Measurements from ENCODE around the gene JKAMP.

DNA sequence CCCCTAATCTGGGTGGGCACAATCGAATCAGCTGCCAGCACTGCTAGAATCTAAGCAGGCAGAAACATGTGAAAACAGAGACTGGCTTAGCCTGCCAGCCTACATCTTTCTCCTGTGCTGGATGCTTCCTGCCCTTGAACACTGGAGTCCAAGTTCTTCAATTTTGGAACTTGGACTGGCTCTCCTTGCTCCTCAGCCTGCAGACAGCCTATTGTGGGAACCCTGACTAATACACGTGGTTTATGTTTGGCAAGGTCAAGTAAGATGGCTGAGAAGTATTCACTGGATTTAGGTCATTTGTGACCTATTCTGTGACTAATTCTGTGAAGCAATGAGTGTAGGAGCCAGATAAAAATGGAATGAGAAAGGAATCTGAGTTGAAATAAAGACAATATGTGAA, 30.2 kb upstream of the JKAMP start:
- no peak for TF ChIP-seq POLR2A (IDR thresholded peaks at IDR 0.05)
- TF ChIP-seq, protein P1, sequence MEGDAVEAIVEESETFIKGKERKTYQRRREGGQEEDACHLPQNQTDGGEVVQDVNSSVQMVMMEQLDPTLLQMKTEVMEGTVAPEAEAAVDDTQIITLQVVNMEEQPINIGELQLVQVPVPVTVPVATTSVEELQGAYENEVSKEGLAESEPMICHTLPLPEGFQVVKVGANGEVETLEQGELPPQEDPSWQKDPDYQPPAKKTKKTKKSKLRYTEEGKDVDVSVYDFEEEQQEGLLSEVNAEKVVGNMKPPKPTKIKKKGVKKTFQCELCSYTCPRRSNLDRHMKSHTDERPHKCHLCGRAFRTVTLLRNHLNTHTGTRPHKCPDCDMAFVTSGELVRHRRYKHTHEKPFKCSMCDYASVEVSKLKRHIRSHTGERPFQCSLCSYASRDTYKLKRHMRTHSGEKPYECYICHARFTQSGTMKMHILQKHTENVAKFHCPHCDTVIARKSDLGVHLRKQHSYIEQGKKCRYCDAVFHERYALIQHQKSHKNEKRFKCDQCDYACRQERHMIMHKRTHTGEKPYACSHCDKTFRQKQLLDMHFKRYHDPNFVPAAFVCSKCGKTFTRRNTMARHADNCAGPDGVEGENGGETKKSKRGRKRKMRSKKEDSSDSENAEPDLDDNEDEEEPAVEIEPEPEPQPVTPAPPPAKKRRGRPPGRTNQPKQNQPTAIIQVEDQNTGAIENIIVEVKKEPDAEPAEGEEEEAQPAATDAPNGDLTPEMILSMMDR (IDR thresholded peaks at IDR 0.05) = no peak

Measured in uterus (tissue), 2 donors.